COLO668 (cell line): ENCODE measurements around the gene THSD7B.
"Not testable (repeated sequence)": the region's sequence is repeated elsewhere in the genome, so short reads cannot be mapped to it uniquely, and the experiment has no call there.

ENCODE experiments used
- DNase-seq: peaks from one replicate; lab custom pipeline; 2025; ENCODE audit not compliant: unreplicated experiment; lab: John Stamatoyannopoulos, UW

The THSD7B gene

GRCh38 chr2:136927156-136927555 lies 161.8 kb downstream of the THSD7B start:
- DNase-seq = no peak

- no peak for DNase-seq
These were observed 164.2 kb downstream of the THSD7B start for GRCh38 chr2:136929531-136929930.

- DNase-seq = no peak
These were observed 167.4 kb downstream of the THSD7B start for GRCh38 chr2:136932700-136933099.

GRCh38 chr2:136935119-136935518 lies 169.8 kb downstream of the THSD7B start:
- no peak for DNase-seq

- no peak for DNase-seq
These were observed 190.7 kb downstream of the THSD7B start for GRCh38 chr2:136956050-136956449.

GRCh38 chr2:136957044-136957443 lies 191.7 kb downstream of the THSD7B start:
- no peak for DNase-seq

- DNase-seq = no peak
These were observed 196.9 kb downstream of the THSD7B start for GRCh38 chr2:136962105-136962725.

GRCh38 chr2:136966485-136966884 lies 201.1 kb downstream of the THSD7B start:
- DNase-seq = no peak

GRCh38 chr2:136980303-136980702 lies 215.0 kb downstream of the THSD7B start:
- no peak for DNase-seq

- DNase-seq = not testable (repeated sequence)
These were observed 216.3 kb downstream of the THSD7B start for GRCh38 chr2:136981689-136982088.

GRCh38 chr2:136985044-136985443 lies 219.7 kb downstream of the THSD7B start:
- DNase-seq = no peak

GRCh38 chr2:136986605-136987221 lies 221.4 kb downstream of the THSD7B start:
- DNase-seq = no peak

- DNase-seq = no peak
These were observed 225.0 kb downstream of the THSD7B start for GRCh38 chr2:136990316-136990715.

GRCh38 chr2:136994793-136995192 lies 229.4 kb downstream of the THSD7B start:
- DNase-seq = no peak

- DNase-seq = no peak
These were observed 232.2 kb downstream of the THSD7B start for GRCh38 chr2:136997557-136997956.

- no peak for DNase-seq
These were observed 235.5 kb downstream of the THSD7B start for GRCh38 chr2:137000811-137001210.

GRCh38 chr2:137002896-137003295 lies 237.6 kb downstream of the THSD7B start:
- no peak for DNase-seq

GRCh38 chr2:137005210-137005609 lies 239.9 kb downstream of the THSD7B start:
- DNase-seq = no peak

- DNase-seq = no peak
These were observed 242.6 kb downstream of the THSD7B start for GRCh38 chr2:137007938-137008337.

- no peak for DNase-seq
These were observed 244.6 kb downstream of the THSD7B start for GRCh38 chr2:137009953-137010352.

GRCh38 chr2:137020452-137021196 lies 255.3 kb downstream of the THSD7B start:
- no peak for DNase-seq

- DNase-seq = no peak
These were observed 256.4 kb downstream of the THSD7B start for GRCh38 chr2:137021763-137022162.
